GM23248 (cell line): Measurements from ENCODE around the gene FRMPD4.

Experiments used
- EZH2 ChIP-seq: fragments of 200-600 bp; sonication (generic); IDR thresholded peaks from 2 replicates; pipeline ENCODE4 v1.6.1; 2018; ENCODE audit warnings: antibody characterized with exemption, mild to moderate bottlenecking; ENCODE audit not compliant: insufficient read depth, poor library complexity, severe bottlenecking
- EZH2phosphoT487 ChIP-seq: fragments of 200-600 bp; sonication (generic); IDR thresholded peaks from 2 replicates; pipeline ENCODE4 v1.6.1; 2018; ENCODE audit warnings: antibody characterized with exemption, moderate library complexity, mild to moderate bottlenecking, low read depth; ENCODE audit not compliant: insufficient read depth

DNA sequence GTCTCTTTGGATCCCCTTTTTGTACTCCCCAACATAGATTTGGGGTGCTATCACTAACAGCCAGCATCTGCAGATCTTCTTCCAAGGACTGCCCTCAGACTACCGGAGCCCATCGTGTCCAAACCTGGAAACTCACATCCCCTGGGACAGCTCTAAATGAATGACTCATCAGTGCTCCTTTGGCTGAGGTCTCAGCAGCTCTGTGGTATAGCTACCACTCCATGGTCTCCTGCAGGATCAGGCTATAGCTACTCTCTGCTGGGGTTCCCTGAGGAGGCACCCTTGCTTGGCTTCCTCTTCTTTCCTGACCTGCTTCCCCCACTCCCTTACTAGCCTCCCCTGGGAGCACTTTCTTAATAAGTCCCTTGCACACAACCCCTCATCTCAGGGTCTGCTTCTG is 555.5 kb downstream of the FRMPD4 start:
- TF ChIP-seq EZH2phosphoT487 (no peak), EZH2 (no peak)
